HEK293T (cell line): ENCODE measurements around the gene LPCAT1.

ENCODE experiments used
- ARNT ChIP-seq: fragments of 450-650 bp; IDR thresholded peaks from 2 replicates; pipeline ENCODE4 v1.6.1; 2017; ENCODE audit warnings: mild to moderate bottlenecking
- BHLHE40 ChIP-seq: fragments of 450-650 bp; IDR thresholded peaks from 2 replicates; pipeline ENCODE4 v1.6.1; 2016; ENCODE audit warnings: mild to moderate bottlenecking, moderate library complexity, borderline replicate concordance
- CTBP1 ChIP-seq: fragments of 450-650 bp; IDR thresholded peaks from 2 replicates; pipeline ENCODE4 v1.6.1; 2016; ENCODE audit warnings: borderline replicate concordance
- ELF4 ChIP-seq: fragments of 450-650 bp; IDR thresholded peaks from 2 replicates; pipeline ENCODE4 v1.6.1; 2017; ENCODE audit warnings: antibody characterized with exemption
- FOXK2 ChIP-seq: fragments of 450-650 bp; IDR thresholded peaks from 2 replicates; pipeline ENCODE4 v1.6.1; 2016; ENCODE audit warnings: mild to moderate bottlenecking
- L3MBTL2 ChIP-seq: fragments of 450-650 bp; conservative IDR thresholded peaks from 2 replicates; pipeline ENCODE4 v1.6.1; 2016; ENCODE audit warnings: mild to moderate bottlenecking
- NFRKB ChIP-seq: fragments of 450-650 bp; IDR thresholded peaks from 2 replicates; pipeline ENCODE4 v1.6.1; 2016; ENCODE audit warnings: mild to moderate bottlenecking, moderate library complexity
- SUZ12 ChIP-seq: fragments of 450-650 bp; IDR thresholded peaks from 2 replicates; pipeline ENCODE4 v1.6.1; 2016; ENCODE audit warnings: mild to moderate bottlenecking
- TARDBP ChIP-seq: fragments of 450-650 bp; IDR thresholded peaks from 2 replicates; pipeline ENCODE4 v1.6.1; 2016

DNA sequence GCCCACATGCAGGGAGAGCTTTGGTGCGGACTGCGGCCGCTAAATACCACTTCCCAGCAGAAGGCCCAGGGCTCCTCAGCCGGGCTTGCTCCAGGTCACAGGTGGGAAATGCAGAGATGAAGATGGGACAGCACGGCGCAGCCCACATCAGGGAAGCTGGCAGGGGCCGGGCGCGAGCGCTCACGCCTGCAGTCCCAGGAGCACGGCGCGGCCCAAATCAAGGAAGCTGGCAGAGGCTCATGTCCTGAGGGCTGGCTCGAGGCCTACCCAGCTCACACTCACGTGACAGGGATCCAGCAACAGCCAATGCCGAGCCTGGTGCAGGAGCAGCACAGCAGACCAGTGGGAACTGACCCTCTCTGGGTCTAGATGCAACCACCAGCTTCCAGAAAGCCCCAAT, 16.3 kb downstream of the LPCAT1 start:
- TF ChIP-seq ARNT = no peak
- TF ChIP-seq FOXK2 = no peak
- TF ChIP-seq TARDBP = no peak
- TF ChIP-seq NFRKB = no peak
- TF ChIP-seq CTBP1 = no peak
- no peak for TF ChIP-seq L3MBTL2
- TF ChIP-seq SUZ12 = no peak
- TF ChIP-seq BHLHE40 = no peak
- no peak for TF ChIP-seq ELF4
